Activated naive CD8-positive, alpha-beta T cell treated with anti-CD3 and anti-CD28 coated beads for 36 hours (primary cell): ENCODE measurements around the gene ME3. TPM values are rescaled to one million over a fixed set of nuclear protein-coding genes. Genes with fewer than 3 reads are reported as not detected.

Experiments
- DNase-seq: peaks from one replicate; pipeline ENCODE4 v3.0.0; 2021
- H3K27ac Mint-ChIP-seq: one replicate; pipeline ENCODE4 v1.8.0; 2022; ENCODE audit warnings: mild to moderate bottlenecking, moderate library complexity, mixed read lengths
- H3K27me3 Mint-ChIP-seq: one replicate; pipeline ENCODE4 v1.8.0; 2022; ENCODE audit warnings: mild to moderate bottlenecking, mixed read lengths
- H3K36me3 Mint-ChIP-seq: one replicate; pipeline ENCODE4 v1.8.0; 2021; ENCODE audit warnings: mild to moderate bottlenecking, mixed read lengths
- H3K4me1 Mint-ChIP-seq: one replicate; pipeline ENCODE4 v1.8.0; 2021; ENCODE audit warnings: mixed read lengths
- H3K4me3 Mint-ChIP-seq: one replicate; pipeline ENCODE4 v1.8.0; 2022; ENCODE audit warnings: mild to moderate bottlenecking, moderate library complexity, mixed read lengths
- H3K9me3 Mint-ChIP-seq: one replicate; pipeline ENCODE4 v1.8.0; 2022; ENCODE audit warnings: mixed read lengths
- total RNA-seq, 2 experiments: library from RNA; stranded (reverse); gene quantifications; one replicate each; pipeline ENCODE4 v1.2.3, GENCODE V29; 2021

ME3 gene
- total RNA-seq, 2 experiments from 2014 or later: 3.8 to 4.8 TPM

- Mint-ChIP-seq H3K9me3 (peaks cover 3% of the 10 kb centered on the region), H3K27me3 (no peaks in the 10 kb centered on the region), H3K27ac (no peak overlapping the region), H3K4me3 (no peak overlapping the region), H3K4me1 (peaks cover 3% of the 10 kb centered on the region), H3K36me3 (peaks cover 8% of the 10 kb centered on the region)
- DNase-seq: no peak
These were observed 86.1 kb downstream of the ME3 start for GRCh38 chr11:86586307-86586706.

- DNase-seq: no peak
- no peak overlapping the region for H3K27ac Mint-ChIP-seq
- no peaks in the 10 kb centered on the region for H3K36me3 Mint-ChIP-seq
- H3K27me3 Mint-ChIP-seq: peaks cover 5% of the 10 kb centered on the region
- H3K4me1 Mint-ChIP-seq: peaks cover 1% of the 10 kb centered on the region
- no peak overlapping the region for H3K4me3 Mint-ChIP-seq
- no peaks in the 10 kb centered on the region for H3K9me3 Mint-ChIP-seq
These were observed 89.5 kb downstream of the ME3 start for GRCh38 chr11:86582898-86583297.

GRCh38 chr11:86580535-86580934, 91.9 kb downstream of the ME3 start:
- Mint-ChIP-seq H3K4me3 (no peak overlapping the region), H3K36me3 (no peaks in the 10 kb centered on the region), H3K27me3 (peaks cover 5% of the 10 kb centered on the region), H3K4me1 (no peaks in the 10 kb centered on the region), H3K27ac (no peak overlapping the region), H3K9me3 (no peaks in the 10 kb centered on the region)
- no peak for DNase-seq

- DNase-seq: no peak
- H3K27me3 Mint-ChIP-seq: peaks cover 5% of the 10 kb centered on the region
- H3K4me1 Mint-ChIP-seq: no peaks in the 10 kb centered on the region
- H3K9me3 Mint-ChIP-seq: no peaks in the 10 kb centered on the region
- H3K36me3 Mint-ChIP-seq: no peaks in the 10 kb centered on the region
- H3K4me3 Mint-ChIP-seq: no peak overlapping the region
- H3K27ac Mint-ChIP-seq: no peak overlapping the region
These were observed 93.0 kb downstream of the ME3 start for GRCh38 chr11:86579406-86579731.

GRCh38 chr11:86578727-86579405, 93.5 kb downstream of the ME3 start:
- DNase-seq: no peak
- no peak overlapping the region for H3K27ac Mint-ChIP-seq
- H3K4me1 Mint-ChIP-seq: no peaks in the 10 kb centered on the region
- H3K36me3 Mint-ChIP-seq: no peaks in the 10 kb centered on the region
- H3K27me3 Mint-ChIP-seq: peaks cover 10% of the 10 kb centered on the region
- no peaks in the 10 kb centered on the region for H3K9me3 Mint-ChIP-seq
- H3K4me3 Mint-ChIP-seq: no peak overlapping the region

GRCh38 chr11:86577644-86578636, 94.5 kb downstream of the ME3 start:
- H3K36me3 Mint-ChIP-seq: no peaks in the 10 kb centered on the region
- no peak overlapping the region for H3K27ac Mint-ChIP-seq
- no peak for DNase-seq
- H3K4me3 Mint-ChIP-seq: no peak overlapping the region
- no peaks in the 10 kb centered on the region for H3K4me1 Mint-ChIP-seq
- H3K27me3 Mint-ChIP-seq: peaks cover 15% of the 10 kb centered on the region
- H3K9me3 Mint-ChIP-seq: no peaks in the 10 kb centered on the region

- DNase-seq: no peak
- Mint-ChIP-seq H3K4me3 (no peak overlapping the region), H3K9me3 (no peaks in the 10 kb centered on the region), H3K36me3 (no peaks in the 10 kb centered on the region), H3K4me1 (no peaks in the 10 kb centered on the region), H3K27ac (no peak overlapping the region), H3K27me3 (peaks cover 15% of the 10 kb centered on the region)
These were observed 95.3 kb downstream of the ME3 start for GRCh38 chr11:86576946-86577624.

GRCh38 chr11:86575927-86576326, 96.5 kb downstream of the ME3 start:
- H3K36me3 Mint-ChIP-seq: no peaks in the 10 kb centered on the region
- H3K27me3 Mint-ChIP-seq: peaks cover 15% of the 10 kb centered on the region

GRCh38 chr11:86575208-86575855, 97.1 kb downstream of the ME3 start:
- H3K27ac Mint-ChIP-seq: no peak overlapping the region
- H3K27me3 Mint-ChIP-seq: peaks cover 15% of the 10 kb centered on the region
- DNase-seq: no peak
- no peaks in the 10 kb centered on the region for H3K36me3 Mint-ChIP-seq
- H3K4me1 Mint-ChIP-seq: no peaks in the 10 kb centered on the region
- no peak overlapping the region for H3K4me3 Mint-ChIP-seq
- H3K9me3 Mint-ChIP-seq: no peaks in the 10 kb centered on the region

More at GRCh38 chr11:86575927-86576326, 96.5 kb downstream of the ME3 start:
- H3K27ac Mint-ChIP-seq: no peak overlapping the region
- H3K4me3 Mint-ChIP-seq: no peak overlapping the region
- H3K4me1 Mint-ChIP-seq: no peaks in the 10 kb centered on the region
- DNase-seq: no peak
- H3K9me3 Mint-ChIP-seq: no peaks in the 10 kb centered on the region

- no peak overlapping the region for H3K4me3 Mint-ChIP-seq
These were observed 97.8 kb downstream of the ME3 start for GRCh38 chr11:86574493-86575207.

GRCh38 chr11:86571273-86571948, 101.0 kb downstream of the ME3 start:
- Mint-ChIP-seq H3K4me3 (no peak overlapping the region), H3K4me1 (no peaks in the 10 kb centered on the region)
- DNase-seq: no peak

More at GRCh38 chr11:86574493-86575207, 97.8 kb downstream of the ME3 start:
- Mint-ChIP-seq H3K36me3 (no peaks in the 10 kb centered on the region), H3K4me1 (no peaks in the 10 kb centered on the region), H3K9me3 (no peaks in the 10 kb centered on the region), H3K27me3 (peaks cover 15% of the 10 kb centered on the region), H3K27ac (no peak overlapping the region)
- no peak for DNase-seq

GRCh38 chr11:86570451-86570850, 102.0 kb downstream of the ME3 start:
- no peaks in the 10 kb centered on the region for H3K4me1 Mint-ChIP-seq
- no peak overlapping the region for H3K27ac Mint-ChIP-seq
- H3K27me3 Mint-ChIP-seq: peaks cover 11% of the 10 kb centered on the region
- no peak for DNase-seq
- H3K9me3 Mint-ChIP-seq: no peaks in the 10 kb centered on the region
- no peak overlapping the region for H3K4me3 Mint-ChIP-seq
- H3K36me3 Mint-ChIP-seq: no peaks in the 10 kb centered on the region

More at GRCh38 chr11:86571273-86571948, 101.0 kb downstream of the ME3 start:
- Mint-ChIP-seq H3K27me3 (peaks cover 11% of the 10 kb centered on the region), H3K9me3 (no peaks in the 10 kb centered on the region), H3K36me3 (no peaks in the 10 kb centered on the region), H3K27ac (no peak overlapping the region)

GRCh38 chr11:86570020-86570419, 102.4 kb downstream of the ME3 start:
- DNase-seq: no peak
- H3K4me1 Mint-ChIP-seq: no peaks in the 10 kb centered on the region
- no peak overlapping the region for H3K4me3 Mint-ChIP-seq
- H3K9me3 Mint-ChIP-seq: no peaks in the 10 kb centered on the region
- no peak overlapping the region for H3K27ac Mint-ChIP-seq
- peaks cover 13% of the 10 kb centered on the region for H3K27me3 Mint-ChIP-seq
- H3K36me3 Mint-ChIP-seq: no peaks in the 10 kb centered on the region

- H3K27me3 Mint-ChIP-seq: peaks cover 15% of the 10 kb centered on the region
- H3K27ac Mint-ChIP-seq: no peak overlapping the region
- no peaks in the 10 kb centered on the region for H3K36me3 Mint-ChIP-seq
- no peak for DNase-seq
- no peaks in the 10 kb centered on the region for H3K9me3 Mint-ChIP-seq
- no peaks in the 10 kb centered on the region for H3K4me1 Mint-ChIP-seq
- no peak overlapping the region for H3K4me3 Mint-ChIP-seq
These were observed 103.3 kb downstream of the ME3 start for GRCh38 chr11:86569109-86569508.
